HEK293T (cell line): ENCODE data around the gene CLIP3.

Source experiments
- CTCF ChIA-PET: fragments of 350-600 bp; formaldehyde crosslinking; extraction: SDS; loops from one replicate; lab custom pipeline; 2021; ENCODE audit warnings: antibody characterized with exemption, inconsistent platforms; lab: Yijun Ruan, JAX
- POLR2A ChIA-PET: fragments of 350-600 bp; formaldehyde crosslinking; extraction: SDS; loops from one replicate; lab custom pipeline; 2020; ENCODE audit warnings: antibody characterized with exemption, inconsistent platforms; lab: Yijun Ruan, JAX
- DNase-seq: peaks from one replicate; pipeline ENCODE4 v3.0.0; 2012; ENCODE audit warnings: mixed read lengths; ENCODE audit errors: extremely low spot score
- ARNT ChIP-seq: fragments of 450-650 bp; IDR thresholded peaks from 2 replicates; pipeline ENCODE4 v1.6.1; 2017; ENCODE audit warnings: mild to moderate bottlenecking
- BHLHE40 ChIP-seq: fragments of 450-650 bp; IDR thresholded peaks from 2 replicates; pipeline ENCODE4 v1.6.1; 2016; ENCODE audit warnings: mild to moderate bottlenecking, moderate library complexity, borderline replicate concordance
- CTBP1 ChIP-seq: fragments of 450-650 bp; IDR thresholded peaks from 2 replicates; pipeline ENCODE4 v1.6.1; 2016; ENCODE audit warnings: borderline replicate concordance
- ELF4 ChIP-seq: fragments of 450-650 bp; IDR thresholded peaks from 2 replicates; pipeline ENCODE4 v1.6.1; 2017; ENCODE audit warnings: antibody characterized with exemption
- FOXA1 ChIP-seq: fragments of 450-650 bp; IDR thresholded peaks from 2 replicates; pipeline ENCODE4 v1.6.1; 2016; ENCODE audit warnings: mild to moderate bottlenecking
- FOXK2 ChIP-seq: fragments of 450-650 bp; IDR thresholded peaks from 2 replicates; pipeline ENCODE4 v1.6.1; 2016; ENCODE audit warnings: mild to moderate bottlenecking
- FOXM1 ChIP-seq: fragments of 450-650 bp; IDR thresholded peaks from 2 replicates; pipeline ENCODE4 v1.6.1; 2017; ENCODE audit warnings: mild to moderate bottlenecking, borderline replicate concordance
- HDGF ChIP-seq: fragments of 450-650 bp; IDR thresholded peaks from 2 replicates; pipeline ENCODE4 v1.6.1; 2017; ENCODE audit warnings: antibody characterized with exemption, borderline replicate concordance
- L3MBTL2 ChIP-seq: fragments of 450-650 bp; conservative IDR thresholded peaks from 2 replicates; pipeline ENCODE4 v1.6.1; 2016; ENCODE audit warnings: mild to moderate bottlenecking
- LEF1 ChIP-seq: fragments of 450-650 bp; IDR thresholded peaks from 2 replicates; pipeline ENCODE4 v1.6.1; 2017; ENCODE audit warnings: mild to moderate bottlenecking, borderline replicate concordance
- NFRKB ChIP-seq: fragments of 450-650 bp; IDR thresholded peaks from 2 replicates; pipeline ENCODE4 v1.6.1; 2016; ENCODE audit warnings: mild to moderate bottlenecking, moderate library complexity
- PKNOX1 ChIP-seq: fragments of 450-650 bp; IDR thresholded peaks from 2 replicates; pipeline ENCODE4 v1.6.1; 2016
- SP1 ChIP-seq: fragments of 450-650 bp; IDR thresholded peaks from 2 replicates; pipeline ENCODE4 v1.6.1; 2017
- SUZ12 ChIP-seq: fragments of 450-650 bp; IDR thresholded peaks from 2 replicates; pipeline ENCODE4 v1.6.1; 2016; ENCODE audit warnings: mild to moderate bottlenecking
- TARDBP ChIP-seq: fragments of 450-650 bp; IDR thresholded peaks from 2 replicates; pipeline ENCODE4 v1.6.1; 2016
- ZNF384 ChIP-seq: fragments of 450-650 bp; IDR thresholded peaks from 2 replicates; pipeline ENCODE4 v1.6.1; 2016

Gene CLIP3, protein sequence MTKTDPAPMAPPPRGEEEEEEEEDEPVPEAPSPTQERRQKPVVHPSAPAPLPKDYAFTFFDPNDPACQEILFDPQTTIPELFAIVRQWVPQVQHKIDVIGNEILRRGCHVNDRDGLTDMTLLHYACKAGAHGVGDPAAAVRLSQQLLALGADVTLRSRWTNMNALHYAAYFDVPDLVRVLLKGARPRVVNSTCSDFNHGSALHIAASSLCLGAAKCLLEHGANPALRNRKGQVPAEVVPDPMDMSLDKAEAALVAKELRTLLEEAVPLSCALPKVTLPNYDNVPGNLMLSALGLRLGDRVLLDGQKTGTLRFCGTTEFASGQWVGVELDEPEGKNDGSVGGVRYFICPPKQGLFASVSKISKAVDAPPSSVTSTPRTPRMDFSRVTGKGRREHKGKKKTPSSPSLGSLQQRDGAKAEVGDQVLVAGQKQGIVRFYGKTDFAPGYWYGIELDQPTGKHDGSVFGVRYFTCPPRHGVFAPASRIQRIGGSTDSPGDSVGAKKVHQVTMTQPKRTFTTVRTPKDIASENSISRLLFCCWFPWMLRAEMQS

DNA sequence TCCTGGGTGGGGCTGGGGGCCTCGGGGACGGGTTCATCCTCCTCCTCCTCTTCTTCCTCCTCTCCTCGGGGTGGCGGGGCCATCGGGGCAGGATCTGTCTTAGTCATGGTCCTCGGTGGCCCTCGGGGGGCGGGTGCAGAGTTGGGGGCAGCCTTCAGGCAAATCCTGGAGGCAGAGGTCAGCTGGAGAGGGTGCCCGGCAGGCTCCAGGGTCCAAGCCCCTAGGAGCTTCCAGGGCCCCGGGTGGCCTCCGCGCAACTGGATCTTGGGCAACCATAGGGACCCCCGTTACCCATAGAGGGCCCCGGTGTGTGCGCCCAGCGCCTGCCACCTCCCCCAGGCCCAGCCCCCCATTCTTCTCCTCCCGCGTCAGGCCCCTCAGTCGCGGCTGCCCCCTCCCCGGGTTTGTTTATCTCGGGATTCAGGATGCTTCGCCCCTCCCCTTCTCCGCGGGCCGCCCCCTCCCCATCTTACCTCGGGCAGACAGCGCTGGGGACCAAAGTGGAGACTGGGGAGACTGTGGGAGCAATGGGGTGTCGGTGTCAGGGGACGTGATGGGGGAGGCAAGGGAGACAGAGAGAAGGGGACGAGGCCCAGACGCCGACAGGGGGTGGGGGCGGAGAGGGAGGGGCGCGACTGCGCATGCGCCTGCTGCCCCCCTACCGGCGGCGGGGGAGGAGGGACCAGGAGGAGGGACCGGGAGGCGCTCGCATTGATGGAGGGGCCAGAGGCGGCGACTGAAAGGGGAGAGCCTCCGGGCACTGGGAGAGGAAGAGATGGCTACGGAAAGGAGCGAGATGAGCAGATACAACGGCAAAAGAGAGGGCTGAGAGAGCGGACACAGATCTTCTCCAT lies at the start of gene CLIP3:
CLIP3 (minus strand) TSS at position 623 of the 854 bp plus-strand sequence; CDS start at position 107, 516 bp downstream.
- DNase-seq = no peak
- TF ChIP-seq FOXA1 = no peak
- no peak for TF ChIP-seq SUZ12
- TF ChIP-seq ZNF384 = no peak
- no peak for TF ChIP-seq HDGF
- TF ChIP-seq L3MBTL2 = no peak
- TF ChIP-seq TARDBP = no peak
- no peak for TF ChIP-seq BHLHE40
- TF ChIP-seq SP1 = no peak
- TF ChIP-seq NFRKB = no peak
- no peak for TF ChIP-seq ARNT
- TF ChIP-seq FOXM1 = no peak
- no peak for TF ChIP-seq ELF4
- TF ChIP-seq PKNOX1 = no peak
- no peak for TF ChIP-seq FOXK2
- TF ChIP-seq LEF1 = no peak
- TF ChIP-seq CTBP1 = no peak
- CTCF ChIA-PET = no interaction called here
- POLR2A ChIA-PET = no interaction called here

DNA sequence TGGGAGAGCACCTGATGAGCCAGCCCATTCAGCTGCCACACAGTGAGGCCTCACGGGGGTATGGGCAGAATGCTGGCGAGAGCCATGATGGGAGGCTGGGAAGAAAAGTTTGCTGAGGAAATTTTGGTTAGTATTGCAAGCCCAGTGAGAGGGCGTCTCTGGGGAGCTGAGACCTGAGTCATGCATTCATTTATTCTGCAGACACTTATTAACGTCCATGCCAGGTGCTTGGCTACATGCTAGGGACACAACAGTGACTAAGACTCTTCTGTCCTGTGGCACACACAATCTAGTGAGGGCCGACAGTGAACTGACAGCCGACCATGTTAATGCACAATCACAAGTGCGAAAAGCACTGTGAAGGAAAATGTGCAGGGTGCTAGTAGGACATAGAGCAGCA lies 49.2 kb upstream of the CLIP3 start:
- ChIA-PET POLR2A (no interaction called here), CTCF (no interaction called here)
- DNase-seq = no peak
- no peak for TF ChIP-seq PKNOX1
- no peak for TF ChIP-seq HDGF
- no peak for TF ChIP-seq BHLHE40
- no peak for TF ChIP-seq FOXK2
- TF ChIP-seq LEF1 = no peak
- TF ChIP-seq ELF4 = no peak
- TF ChIP-seq FOXA1 = no peak

GRCh38 chr19:36081385-36081784 lies 48.7 kb upstream of the CLIP3 start:
- TF ChIP-seq LEF1 = no peak
- no peak for TF ChIP-seq L3MBTL2
- no peak for TF ChIP-seq SUZ12
- no peak for TF ChIP-seq ZNF384
- TF ChIP-seq ARNT = no peak
- TF ChIP-seq BHLHE40 = no peak
- no peak for TF ChIP-seq FOXA1
- TF ChIP-seq NFRKB = no peak
- no peak for TF ChIP-seq FOXM1
- no peak for TF ChIP-seq TARDBP
- no peak for TF ChIP-seq ELF4
- no peak for TF ChIP-seq HDGF
- TF ChIP-seq FOXK2 = no peak
- TF ChIP-seq SP1 = no peak
- TF ChIP-seq PKNOX1 = no peak
- TF ChIP-seq CTBP1 = no peak
- no peak for DNase-seq
- CTCF ChIA-PET = no interaction called here
- POLR2A ChIA-PET = no interaction called here

- CTCF ChIA-PET = no interaction called here
- no peak for DNase-seq
- POLR2A ChIA-PET = no interaction called here
- TF ChIP-seq FOXA1 = no peak
- TF ChIP-seq HDGF = no peak
- TF ChIP-seq PKNOX1 = no peak
- no peak for TF ChIP-seq FOXK2
- TF ChIP-seq CTBP1 = no peak
- TF ChIP-seq TARDBP = no peak
- no peak for TF ChIP-seq SP1
- no peak for TF ChIP-seq ARNT
- TF ChIP-seq ELF4 = no peak
- no peak for TF ChIP-seq ZNF384
- TF ChIP-seq L3MBTL2 = no peak
These were observed 46.8 kb upstream of the CLIP3 start for GRCh38 chr19:36079389-36079945.
